WTC11 (cell line): ENCODE measurements around the gene CAMTA1.

ENCODE experiments used
- CTCF ChIP-seq: fragments of 200-600 bp; IDR thresholded peaks from 2 replicates; pipeline ENCODE4 v1.8.0; 2022; ENCODE audit warnings: antibody characterized with exemption
- ELF4 ChIP-seq: sonication (generic); formaldehyde crosslinking; IDR thresholded peaks from 2 replicates; pipeline ENCODE4 v1.8.1; 2022; ENCODE audit warnings: low read depth, mild to moderate bottlenecking, moderate library complexity, missing genetic modification reagents
- FOXJ3 ChIP-seq: sonication (generic); formaldehyde crosslinking; IDR thresholded peaks from 2 replicates; pipeline ENCODE4 v1.9.0; 2021; ENCODE audit warnings: missing genetic modification reagents, mild to moderate bottlenecking, borderline replicate concordance
- FOXK1 ChIP-seq: sonication (generic); formaldehyde crosslinking; IDR thresholded peaks from 2 replicates; pipeline ENCODE4 v1.8.0; 2022; ENCODE audit warnings: mild to moderate bottlenecking, moderate library complexity, missing genetic modification reagents
- IRF1 ChIP-seq: sonication (generic); formaldehyde crosslinking; IDR thresholded peaks from 2 replicates; pipeline ENCODE4 v1.8.0; 2023; ENCODE audit warnings: missing genetic modification reagents
- MYBL2 ChIP-seq: sonication (generic); formaldehyde crosslinking; IDR thresholded peaks from 2 replicates; pipeline ENCODE4 v1.8.1; 2023; ENCODE audit warnings: mild to moderate bottlenecking, moderate library complexity, missing genetic modification reagents
- PRDM15 ChIP-seq: sonication (generic); formaldehyde crosslinking; IDR thresholded peaks from 2 replicates; pipeline ENCODE4 v1.8.0; 2022; ENCODE audit warnings: missing genetic modification reagents
- ZNF138 ChIP-seq: sonication (generic); formaldehyde crosslinking; conservative IDR thresholded peaks from 2 replicates; pipeline ENCODE4 v1.8.1; 2022; ENCODE audit warnings: mild to moderate bottlenecking, moderate library complexity, missing genetic modification reagents
- ZNF219 ChIP-seq: sonication (generic); formaldehyde crosslinking; IDR thresholded peaks from 2 replicates; pipeline ENCODE4 v1.8.0; 2023; ENCODE audit warnings: missing genetic modification reagents, mild to moderate bottlenecking, borderline replicate concordance
- ZNF416 ChIP-seq: fragments of 250-450 bp; sonication (Bioruptor Pico); IDR thresholded peaks from 2 replicates; pipeline ENCODE4 v1.9.0; 2021; ENCODE audit warnings: mild to moderate bottlenecking, inconsistent platforms
- TF ChIP-seq, protein P1 (sequence below): sonication (generic); formaldehyde crosslinking; conservative IDR thresholded peaks from 2 replicates; pipeline ENCODE4 v1.8.1; 2022; ENCODE audit warnings: mild to moderate bottlenecking, missing genetic modification reagents
- TF ChIP-seq, protein P2 (sequence below): sonication (generic); formaldehyde crosslinking; IDR thresholded peaks from 2 replicates; pipeline ENCODE4 v1.8.1; 2022; ENCODE audit warnings: low read depth, missing genetic modification reagents, borderline replicate concordance
- TF ChIP-seq, protein P3 (sequence below): sonication (generic); formaldehyde crosslinking; IDR thresholded peaks from 2 replicates; pipeline ENCODE4 v1.8.0; 2022; ENCODE audit warnings: mild to moderate bottlenecking, missing genetic modification reagents

GRCh38 chr1:7501084-7501491 lies 715.8 kb downstream of the CAMTA1 start:
- TF ChIP-seq ZNF219 = no peak
- TF ChIP-seq ELF4 (CRISPR knock-in tag) = no peak
- no peak for TF ChIP-seq ZNF416 (CRISPR knock-in tag)
- no peak for TF ChIP-seq CTCF
- TF ChIP-seq MYBL2 (CRISPR knock-in tag) = no peak
- no peak for TF ChIP-seq FOXJ3
- no peak for TF ChIP-seq FOXK1 (CRISPR knock-in tag)
- TF ChIP-seq, protein P1, sequence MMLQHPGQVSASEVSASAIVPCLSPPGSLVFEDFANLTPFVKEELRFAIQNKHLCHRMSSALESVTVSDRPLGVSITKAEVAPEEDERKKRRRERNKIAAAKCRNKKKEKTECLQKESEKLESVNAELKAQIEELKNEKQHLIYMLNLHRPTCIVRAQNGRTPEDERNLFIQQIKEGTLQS (CRISPR knock-in tag) = no peak
- TF ChIP-seq, protein P2, sequence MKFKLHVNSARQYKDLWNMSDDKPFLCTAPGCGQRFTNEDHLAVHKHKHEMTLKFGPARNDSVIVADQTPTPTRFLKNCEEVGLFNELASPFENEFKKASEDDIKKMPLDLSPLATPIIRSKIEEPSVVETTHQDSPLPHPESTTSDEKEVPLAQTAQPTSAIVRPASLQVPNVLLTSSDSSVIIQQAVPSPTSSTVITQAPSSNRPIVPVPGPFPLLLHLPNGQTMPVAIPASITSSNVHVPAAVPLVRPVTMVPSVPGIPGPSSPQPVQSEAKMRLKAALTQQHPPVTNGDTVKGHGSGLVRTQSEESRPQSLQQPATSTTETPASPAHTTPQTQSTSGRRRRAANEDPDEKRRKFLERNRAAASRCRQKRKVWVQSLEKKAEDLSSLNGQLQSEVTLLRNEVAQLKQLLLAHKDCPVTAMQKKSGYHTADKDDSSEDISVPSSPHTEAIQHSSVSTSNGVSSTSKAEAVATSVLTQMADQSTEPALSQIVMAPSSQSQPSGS (CRISPR knock-in tag) = no peak
- no peak for TF ChIP-seq PRDM15 (CRISPR knock-in tag)
- TF ChIP-seq, protein P3, sequence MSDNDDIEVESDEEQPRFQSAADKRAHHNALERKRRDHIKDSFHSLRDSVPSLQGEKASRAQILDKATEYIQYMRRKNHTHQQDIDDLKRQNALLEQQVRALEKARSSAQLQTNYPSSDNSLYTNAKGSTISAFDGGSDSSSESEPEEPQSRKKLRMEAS (CRISPR knock-in tag) = no peak
- no peak for TF ChIP-seq ZNF138
- no peak for TF ChIP-seq IRF1 (CRISPR knock-in tag)
